ENCODE measurements around the gene LDLRAD4.

DNA sequence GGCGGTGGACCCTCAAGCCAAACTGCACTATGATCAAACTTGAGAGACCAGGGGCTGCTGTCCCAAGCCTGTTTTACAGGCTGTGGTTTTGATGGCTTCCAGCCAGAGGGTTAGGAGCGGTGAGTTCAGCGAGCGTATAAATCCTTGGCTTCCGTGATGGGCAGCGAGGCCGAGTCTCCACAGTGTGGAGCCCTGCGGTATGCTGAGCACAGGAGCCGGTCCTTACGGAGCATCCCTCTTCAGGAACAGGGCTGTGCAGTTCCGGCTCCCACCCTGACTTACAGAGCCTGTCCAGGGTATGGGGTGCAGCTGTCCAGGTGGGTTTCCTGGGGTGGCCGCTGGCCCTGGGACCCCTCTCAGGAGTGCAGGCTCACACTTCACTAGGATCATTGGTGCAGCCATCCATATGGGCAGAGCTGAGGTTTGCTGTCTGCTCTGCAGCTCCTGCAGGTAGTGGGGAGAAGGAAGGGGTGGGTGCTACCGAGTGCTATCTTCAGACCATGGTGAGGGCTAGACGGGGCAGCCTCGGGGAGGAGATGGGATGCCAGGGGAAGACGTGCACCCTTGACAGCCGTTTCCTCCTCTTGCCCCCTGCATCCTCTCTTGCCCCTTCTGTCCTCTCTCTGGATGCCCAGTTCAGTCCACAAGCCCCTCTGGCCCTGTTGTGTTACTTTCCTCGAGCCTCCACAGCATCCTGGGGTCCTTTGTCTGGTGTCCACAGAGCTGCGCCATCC lies 403.5 kb downstream of the LDLRAD4 start:
- no peak for TF ChIP-seq YY1 (IDR thresholded peaks at IDR 0.05; ENCODE audit: low read depth)
- no peak for TF ChIP-seq EP300 (IDR thresholded peaks at IDR 0.05; ENCODE audit: borderline replicate concordance)
- TF ChIP-seq, protein P1, sequence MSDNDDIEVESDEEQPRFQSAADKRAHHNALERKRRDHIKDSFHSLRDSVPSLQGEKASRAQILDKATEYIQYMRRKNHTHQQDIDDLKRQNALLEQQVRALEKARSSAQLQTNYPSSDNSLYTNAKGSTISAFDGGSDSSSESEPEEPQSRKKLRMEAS (IDR thresholded peaks at IDR 0.05) = no peak
- no peak for TF ChIP-seq TEAD4 (IDR thresholded peaks at IDR 0.05)
- no peak for TF ChIP-seq FOXM1 (IDR thresholded peaks at IDR 0.05; ENCODE audit: borderline replicate concordance, low read depth)
- TF ChIP-seq NFIC (IDR thresholded peaks at IDR 0.05) = no peak
- no peak for TF ChIP-seq TAF1 (IDR thresholded peaks at IDR 0.05; ENCODE audit: low read depth)
- no peak for TF ChIP-seq RAD21 (IDR thresholded peaks at IDR 0.05; ENCODE audit: low read depth)
- TF ChIP-seq, protein P2, sequence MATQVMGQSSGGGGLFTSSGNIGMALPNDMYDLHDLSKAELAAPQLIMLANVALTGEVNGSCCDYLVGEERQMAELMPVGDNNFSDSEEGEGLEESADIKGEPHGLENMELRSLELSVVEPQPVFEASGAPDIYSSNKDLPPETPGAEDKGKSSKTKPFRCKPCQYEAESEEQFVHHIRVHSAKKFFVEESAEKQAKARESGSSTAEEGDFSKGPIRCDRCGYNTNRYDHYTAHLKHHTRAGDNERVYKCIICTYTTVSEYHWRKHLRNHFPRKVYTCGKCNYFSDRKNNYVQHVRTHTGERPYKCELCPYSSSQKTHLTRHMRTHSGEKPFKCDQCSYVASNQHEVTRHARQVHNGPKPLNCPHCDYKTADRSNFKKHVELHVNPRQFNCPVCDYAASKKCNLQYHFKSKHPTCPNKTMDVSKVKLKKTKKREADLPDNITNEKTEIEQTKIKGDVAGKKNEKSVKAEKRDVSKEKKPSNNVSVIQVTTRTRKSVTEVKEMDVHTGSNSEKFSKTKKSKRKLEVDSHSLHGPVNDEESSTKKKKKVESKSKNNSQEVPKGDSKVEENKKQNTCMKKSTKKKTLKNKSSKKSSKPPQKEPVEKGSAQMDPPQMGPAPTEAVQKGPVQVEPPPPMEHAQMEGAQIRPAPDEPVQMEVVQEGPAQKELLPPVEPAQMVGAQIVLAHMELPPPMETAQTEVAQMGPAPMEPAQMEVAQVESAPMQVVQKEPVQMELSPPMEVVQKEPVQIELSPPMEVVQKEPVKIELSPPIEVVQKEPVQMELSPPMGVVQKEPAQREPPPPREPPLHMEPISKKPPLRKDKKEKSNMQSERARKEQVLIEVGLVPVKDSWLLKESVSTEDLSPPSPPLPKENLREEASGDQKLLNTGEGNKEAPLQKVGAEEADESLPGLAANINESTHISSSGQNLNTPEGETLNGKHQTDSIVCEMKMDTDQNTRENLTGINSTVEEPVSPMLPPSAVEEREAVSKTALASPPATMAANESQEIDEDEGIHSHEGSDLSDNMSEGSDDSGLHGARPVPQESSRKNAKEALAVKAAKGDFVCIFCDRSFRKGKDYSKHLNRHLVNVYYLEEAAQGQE (IDR thresholded peaks at IDR 0.05; ENCODE audit: low read depth) = no peak
- TF ChIP-seq EGR1 (IDR thresholded peaks at IDR 0.05) = no peak
